GM18951 (cell line): ENCODE data around the gene POLR3K.
"Not testable (repeated sequence)": the region's sequence is repeated elsewhere in the genome, so short reads cannot be mapped to it uniquely, and the experiment has no call there.

ENCODE experiments used
- POLR2A ChIP-seq: IDR thresholded peaks from 4 replicates; pipeline ENCODE4 v1.6.1; 2011; ENCODE audit warnings: mild to moderate bottlenecking; ENCODE audit not compliant: insufficient read length, insufficient read depth; ENCODE audit errors: extremely low read depth
- in situ Hi-C: fragments of 300-500 bp; cut with MboI; formaldehyde crosslinking; loops from one replicate; pipeline ENCODE4 v1.12.0; 2022; ENCODE audit warnings: low sequenced_read_pairs, mixed read lengths, inconsistent platforms; ENCODE audit not compliant: unreplicated experiment

The POLR3K gene

GRCh38 chr16:36336-36984 lies 16.9 kb downstream of the POLR3K start:
- in situ Hi-C loops, result no loop called here
- TF ChIP-seq POLR2A, result no peak

- in situ Hi-C loops, result no loop called here
- TF ChIP-seq POLR2A, result no peak
Observed at GRCh38 chr16:35678-36305, 17.6 kb downstream of the POLR3K start.

GRCh38 chr16:35011-35677 lies 18.3 kb downstream of the POLR3K start:
- TF ChIP-seq POLR2A, result no peak
- in situ Hi-C loops, result no loop called here

GRCh38 chr16:34648-34987 lies 18.8 kb downstream of the POLR3K start:
- TF ChIP-seq POLR2A, result no peak
- in situ Hi-C loops, result no loop called here

GRCh38 chr16:33877-34647 lies 19.3 kb downstream of the POLR3K start:
- in situ Hi-C loops, result no loop called here

GRCh38 chr16:33154-33876 lies 20.1 kb downstream of the POLR3K start:
- in situ Hi-C loops, result not testable (repeated sequence)

More at GRCh38 chr16:33877-34647, 19.3 kb downstream of the POLR3K start:
- no peak for TF ChIP-seq POLR2A

GRCh38 chr16:30627-31026 lies 22.8 kb downstream of the POLR3K start:
- in situ Hi-C loops, result not testable (repeated sequence)

- in situ Hi-C loops, result not testable (repeated sequence)
Observed at GRCh38 chr16:25926-26348, 27.5 kb downstream of the POLR3K start.

GRCh38 chr16:24151-24550 lies 29.3 kb downstream of the POLR3K start:
- in situ Hi-C loops, result not testable (repeated sequence)

- in situ Hi-C loops, result not testable (repeated sequence)
Observed at GRCh38 chr16:20886-21285, 32.5 kb downstream of the POLR3K start.

- in situ Hi-C loops, result not testable (repeated sequence)
Observed at GRCh38 chr16:17062-17765, 36.2 kb downstream of the POLR3K start.

- in situ Hi-C loops, result not testable (repeated sequence)
Observed at GRCh38 chr16:10772-11171, 42.6 kb downstream of the POLR3K start.
